Thymus (tissue), 11 donors: ENCODE measurements around the gene CYBB. TPM values are rescaled to one million over a fixed set of nuclear protein-coding genes. Genes with fewer than 3 reads are reported as not detected.

Experiments used
- DNase-seq, 9 donors: peaks; one replicate each; pipeline ENCODE4 v3.0.0-alpha.2; 2013; ENCODE audit warnings: low spot score in 9 of 9, low read depth in 6 of 9, missing footprints in 1 of 9
- H3K27ac ChIP-seq, 2 donors: one replicate each; pipeline ENCODE4 v1.5.1; 2013; ENCODE audit warnings: control low read depth in 1 of 2, low read depth in 1 of 2, low read length in 1 of 2, mild to moderate bottlenecking in 1 of 2, moderate library complexity in 1 of 2
- H3K27me3 ChIP-seq, 2 donors: one replicate each; pipeline ENCODE4 v1.5.1; 2013; ENCODE audit warnings: low read length in 1 of 2; ENCODE audit not compliant: control insufficient read depth in 2 of 2, insufficient read depth in 1 of 2
- H3K36me3 ChIP-seq, 2 donors: one replicate each; pipeline ENCODE4 v1.5.1; 2013; ENCODE audit warnings: low read length in 1 of 2, mild to moderate bottlenecking in 1 of 2, moderate library complexity in 1 of 2; ENCODE audit not compliant: control insufficient read depth in 2 of 2, insufficient read depth in 2 of 2
- H3K4me1 ChIP-seq, 2 donors: one replicate each; pipeline ENCODE4 v1.5.1; 2013; ENCODE audit warnings: low read length in 2 of 2; ENCODE audit not compliant: control insufficient read depth in 2 of 2, insufficient read depth in 2 of 2
- H3K4me3 ChIP-seq, 2 donors: one replicate each; pipeline ENCODE4 v1.5.1; 2013; ENCODE audit warnings: low read length in 2 of 2, control low read depth in 1 of 2, mild to moderate bottlenecking in 1 of 2
- H3K9me3 ChIP-seq, 2 donors: one replicate each; pipeline ENCODE4 v1.5.1; 2013; ENCODE audit warnings: low read length in 1 of 2, mild to moderate bottlenecking in 1 of 2; ENCODE audit not compliant: control insufficient read depth in 2 of 2, insufficient read depth in 1 of 2
- WGBS: extraction: QIAGEN DNeasy Blood & Tissue Kit; methylation state at CpG from one replicate; pipeline ENCODE4 v1.1.7; 2013; 5-methylcytosine and 5-hydroxymethylcytosine counted together
- polyA plus RNA-seq: library from polyadenylated mRNA; stranded (reverse); fragments of 200-250 nt; gene quantifications from one replicate; pipeline ENCODE4 v1.2.3, GENCODE V29; 2013
- total RNA-seq: library from RNA; stranded (reverse); fragments of 120-200 nt; gene quantifications from one replicate; pipeline ENCODE4 v1.2.4, GENCODE V29; 2013
- donor health status: healthy.

The CYBB gene
- total and polyA plus RNA-seq, 2 donors: 7.6 to 41.7 TPM

DNA sequence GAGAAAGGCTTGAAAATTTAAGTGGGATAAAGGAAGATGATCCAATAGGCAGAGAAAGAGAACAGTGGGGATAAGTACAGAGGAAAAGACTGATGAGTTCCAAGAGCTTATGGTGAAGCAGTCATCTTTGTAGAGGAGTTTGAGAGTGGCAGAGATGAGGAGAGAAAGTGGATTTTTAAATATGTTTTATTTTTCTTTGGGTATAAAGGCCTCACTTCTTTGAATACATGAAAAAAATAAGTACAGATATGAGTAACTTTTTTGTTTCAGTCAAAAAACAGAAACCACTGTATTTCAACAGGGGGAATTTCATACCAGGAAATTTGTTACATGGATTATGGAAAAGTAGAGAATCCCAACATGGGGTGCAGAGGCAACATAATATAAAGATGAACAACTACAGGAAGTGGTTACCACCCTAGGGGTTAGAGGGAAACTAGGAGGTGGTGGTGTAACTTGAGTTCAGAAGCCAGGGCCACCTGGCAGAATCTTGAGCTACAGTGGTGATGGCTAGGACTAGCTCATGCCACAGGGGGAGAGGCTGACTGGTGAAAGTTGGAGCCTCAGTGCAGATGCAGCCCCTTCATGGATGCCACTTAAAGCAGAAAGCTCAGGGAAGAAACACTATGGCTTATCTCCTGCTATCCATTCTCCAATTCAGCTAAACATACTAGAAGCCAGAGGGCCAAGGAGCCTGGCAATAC, 3.4 kb upstream of the CYBB start:
- peak in 7 of 9 donors; percentile 24 to 82 (median 51) for DNase-seq

DNA sequence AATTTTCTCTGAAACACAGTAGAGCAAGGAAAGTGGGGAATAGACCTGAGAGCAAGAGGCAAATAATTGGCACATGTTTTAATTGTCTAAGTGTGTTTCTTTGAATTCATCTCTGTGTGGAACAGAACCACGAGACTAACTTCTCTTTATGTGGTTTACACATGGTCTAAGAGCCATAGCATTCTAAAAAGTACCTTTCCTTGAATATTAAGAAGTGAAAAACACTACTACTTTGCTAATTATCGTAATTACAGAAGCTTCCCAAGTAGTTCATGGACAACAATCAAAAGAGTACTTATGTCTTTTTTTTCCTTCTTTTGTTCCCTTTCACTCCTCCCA, 2.9 kb upstream of the CYBB start:
- Histone ChIP-seq H3K27me3 (no peaks in the 10 kb centered on the region), H3K4me1 (peaks cover 2 to 8% of the 10 kb centered on the region in 2 donors), H3K9me3 (no peaks in the 10 kb centered on the region), H3K4me3 (no peak overlapping the region), H3K36me3 (no peaks in the 10 kb centered on the region), H3K27ac (peak overlapping the region; percentile 19 to 82)
- 20% methylated on average over 2 of the region's 2 CpGs for WGBS
- DNase-seq: no peak

More for the DNA sequence above, 3.4 kb upstream of the CYBB start:
- Histone ChIP-seq H3K36me3 (no peaks in the 10 kb centered on the region), H3K4me1 (peaks cover 2 to 8% of the 10 kb centered on the region in 2 donors), H3K4me3 (no peak overlapping the region), H3K27me3 (no peaks in the 10 kb centered on the region), H3K27ac (peak overlapping the region; percentile 52 to 82), H3K9me3 (no peaks in the 10 kb centered on the region)

DNA sequence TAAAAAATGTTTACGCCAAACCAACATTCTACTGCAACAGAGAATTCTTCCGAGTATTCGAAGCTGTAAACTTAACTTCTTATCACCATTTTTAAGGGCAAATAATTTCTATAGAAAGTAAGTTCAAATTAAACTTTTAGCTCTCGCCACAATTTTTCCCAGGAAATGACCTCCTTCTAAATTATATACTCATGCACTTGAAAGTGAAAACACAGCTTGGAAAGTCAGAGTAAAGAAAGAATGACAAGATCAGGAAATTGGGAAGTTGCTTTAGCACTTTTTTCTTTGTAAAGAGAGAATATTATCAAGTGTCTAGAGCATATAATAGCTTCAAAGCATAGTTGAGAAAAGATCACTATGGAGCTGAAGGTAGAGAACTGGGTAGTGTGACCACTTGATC, 1.2 kb downstream of the CYBB start:
- H3K27me3 ChIP-seq: no peaks in the 10 kb centered on the region
- DNase-seq: no peak
- H3K27ac ChIP-seq: no peak overlapping the region
- peaks cover 2 to 7% of the 10 kb centered on the region in 2 donors for H3K4me1 ChIP-seq
- H3K9me3 ChIP-seq: no peaks in the 10 kb centered on the region
- H3K36me3 ChIP-seq: no peaks in the 10 kb centered on the region
- 97% methylated on average over 4 of the region's 4 CpGs for WGBS
- no peak overlapping the region for H3K4me3 ChIP-seq

DNA sequence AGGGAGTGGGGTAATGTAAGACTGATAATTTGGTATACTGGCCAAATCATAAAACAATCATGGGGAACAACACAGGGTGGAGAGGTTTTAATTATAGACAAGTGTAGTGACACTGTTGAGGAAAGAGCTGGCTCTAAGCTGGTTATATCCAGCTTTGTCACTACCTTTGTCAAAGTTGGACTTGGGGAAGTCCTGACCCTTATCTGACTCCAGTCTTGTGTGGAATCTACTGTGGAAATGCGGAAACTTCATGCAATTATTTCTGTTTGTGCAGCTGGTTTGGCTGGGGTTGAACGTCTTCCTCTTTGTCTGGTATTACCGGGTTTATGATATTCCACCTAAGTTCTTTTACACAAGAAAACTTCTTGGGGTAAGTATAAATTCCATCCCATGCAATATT, 2.0 kb downstream of the CYBB start:
- Histone ChIP-seq H3K27ac (no peak overlapping the region), H3K27me3 (no peaks in the 10 kb centered on the region), H3K9me3 (no peaks in the 10 kb centered on the region), H3K36me3 (no peaks in the 10 kb centered on the region), H3K4me1 (peaks cover 0 to 7% of the 10 kb centered on the region in 2 donors), H3K4me3 (no peak overlapping the region)
- DNase-seq: no peak
- WGBS: 91% methylated on average over 3 of the region's 3 CpGs

DNA sequence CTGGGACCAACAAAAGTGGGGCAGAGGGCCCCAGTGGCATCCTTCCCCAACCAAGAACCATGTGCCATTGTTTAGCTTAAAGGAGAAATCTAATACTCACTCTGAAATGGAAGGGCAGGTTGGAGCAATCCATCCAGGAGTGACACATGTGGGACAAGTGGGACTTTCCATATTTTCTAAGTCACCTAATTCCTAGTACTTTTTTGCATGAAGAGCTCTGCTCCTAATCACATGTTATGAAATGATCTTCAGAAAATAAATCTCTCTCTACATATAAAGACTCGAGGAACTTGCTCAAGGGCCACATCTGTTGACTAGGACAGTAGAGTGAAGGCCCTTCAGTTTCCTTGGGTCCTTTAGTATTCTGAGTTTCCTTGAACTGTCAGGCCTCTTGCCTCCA, 2.5 kb downstream of the CYBB start:
- Histone ChIP-seq H3K9me3 (no peaks in the 10 kb centered on the region), H3K4me3 (no peak overlapping the region), H3K36me3 (no peaks in the 10 kb centered on the region), H3K27ac (no peak overlapping the region), H3K27me3 (no peaks in the 10 kb centered on the region), H3K4me1 (peaks cover 0 to 6% of the 10 kb centered on the region in 2 donors)
- WGBS: 95% methylated on average over 1 of the region's 1 CpG
- DNase-seq: no peak

DNA sequence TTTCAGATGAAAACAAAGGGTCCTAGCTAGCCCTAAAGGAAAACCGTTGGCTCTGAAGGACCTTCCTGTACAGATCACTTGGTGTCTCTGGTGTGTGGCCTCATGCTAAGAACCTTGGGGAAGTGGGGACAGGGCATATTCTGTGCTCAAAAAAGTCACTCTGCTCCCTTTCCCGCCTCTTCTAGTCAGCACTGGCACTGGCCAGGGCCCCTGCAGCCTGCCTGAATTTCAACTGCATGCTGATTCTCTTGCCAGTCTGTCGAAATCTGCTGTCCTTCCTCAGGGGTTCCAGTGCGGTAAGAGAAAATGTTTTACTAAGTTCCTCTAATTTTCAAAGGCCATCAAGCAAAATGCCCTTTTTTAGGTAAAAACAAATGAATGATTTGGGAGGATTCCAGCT, 3.4 kb downstream of the CYBB start:
- no peak overlapping the region for H3K27ac ChIP-seq
- no peaks in the 10 kb centered on the region for H3K9me3 ChIP-seq
- WGBS: 94% methylated on average over 4 of the region's 4 CpGs
- no peaks in the 10 kb centered on the region for H3K36me3 ChIP-seq
- peaks cover 0 to 6% of the 10 kb centered on the region in 2 donors for H3K4me1 ChIP-seq
- H3K27me3 ChIP-seq: no peaks in the 10 kb centered on the region
- DNase-seq: no peak
- H3K4me3 ChIP-seq: no peak overlapping the region

DNA sequence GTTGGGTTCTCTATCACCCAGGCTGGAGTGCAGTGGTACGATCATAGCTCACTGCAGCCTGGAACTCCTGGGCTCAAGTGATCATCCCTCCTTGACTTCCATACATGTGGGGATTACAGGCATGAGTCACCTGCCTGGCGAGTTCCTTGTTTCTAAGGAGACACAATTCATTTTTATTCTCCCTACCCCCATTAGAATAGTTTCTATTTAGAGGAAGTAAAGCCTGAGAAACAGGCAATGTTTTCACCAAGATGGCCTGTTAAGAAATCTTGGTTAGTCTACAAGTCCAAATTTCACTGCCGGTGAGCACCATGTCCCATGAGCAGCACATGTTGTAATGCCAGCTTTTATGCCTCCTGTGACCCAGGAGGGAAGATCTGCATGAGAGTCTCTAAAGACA, 5.7 kb downstream of the CYBB start:
- DNase-seq: no peak

DNA sequence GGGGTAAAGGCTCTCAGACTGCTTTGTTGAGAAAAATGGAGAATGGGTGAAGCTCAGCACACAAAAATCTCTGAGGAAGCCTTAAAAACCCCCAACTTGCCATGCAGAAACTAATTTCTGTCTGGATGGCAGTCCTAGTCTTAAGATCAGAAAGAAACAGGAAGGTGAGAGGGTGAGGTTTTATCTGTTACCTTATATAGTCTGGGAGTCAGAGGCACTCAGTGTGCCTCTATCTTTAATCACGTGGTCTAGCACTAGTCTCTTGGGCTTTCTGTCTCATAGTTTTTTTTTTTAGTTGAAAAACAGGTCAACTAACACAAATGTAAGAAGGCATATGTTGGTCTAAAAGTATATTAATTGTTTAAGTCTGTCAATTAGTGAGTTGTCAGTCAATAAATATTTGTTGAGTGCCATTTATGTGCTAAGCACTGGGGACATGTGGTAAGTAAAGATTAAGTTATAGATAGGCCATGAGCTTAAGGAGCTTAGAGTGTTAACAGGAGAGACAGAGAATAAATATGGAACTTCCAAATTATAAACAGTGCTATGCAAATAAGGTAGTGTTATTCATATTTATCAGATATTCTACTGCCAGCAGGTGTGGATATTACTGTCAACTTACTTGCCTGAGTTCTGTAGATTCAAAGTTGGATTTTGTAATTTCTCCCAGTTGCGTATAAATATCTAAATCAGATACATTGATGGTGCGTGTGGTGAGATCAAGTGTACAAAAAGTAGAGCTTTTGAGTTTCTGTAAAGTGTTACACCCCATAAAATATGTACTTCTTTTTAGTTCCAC, 7.0 kb downstream of the CYBB start:
- peak in 3 of 9 donors; percentile 21 to 60 (median 25) for DNase-seq
- Histone ChIP-seq H3K4me3 (no peak overlapping the region), H3K4me1 (peaks cover 0 to 6% of the 10 kb centered on the region in 2 donors)

More for the DNA sequence above, 5.7 kb downstream of the CYBB start:
- H3K4me1 ChIP-seq: peaks cover 0 to 6% of the 10 kb centered on the region in 2 donors
- no peak overlapping the region for H3K27ac ChIP-seq
- H3K27me3 ChIP-seq: no peaks in the 10 kb centered on the region
- WGBS: 91% methylated on average over 3 of the region's 3 CpGs
- no peak overlapping the region for H3K4me3 ChIP-seq
- no peaks in the 10 kb centered on the region for H3K9me3 ChIP-seq
- no peaks in the 10 kb centered on the region for H3K36me3 ChIP-seq

DNA sequence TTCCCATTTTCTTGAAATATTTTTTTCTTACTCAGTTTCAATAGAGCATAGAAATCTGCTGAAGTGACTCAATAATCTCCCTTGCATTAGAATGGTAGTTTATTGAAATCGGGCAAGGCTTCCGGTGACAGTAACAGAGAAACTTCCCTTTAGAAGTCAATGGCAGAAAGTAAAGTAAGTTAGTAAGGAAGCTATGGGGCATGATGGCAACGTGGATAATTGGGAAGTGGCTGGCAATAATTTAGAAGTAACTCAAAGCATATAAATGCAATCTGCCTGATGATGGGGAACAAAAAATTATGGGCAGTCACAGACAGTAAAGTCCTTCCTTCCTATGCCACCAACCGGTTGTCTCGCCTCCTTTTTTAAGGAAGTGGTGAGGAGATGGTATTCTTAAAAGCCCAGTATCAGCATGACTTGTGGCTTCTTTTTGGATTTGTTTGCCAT, 7.6 kb downstream of the CYBB start:
- Histone ChIP-seq H3K9me3 (no peaks in the 10 kb centered on the region), H3K27me3 (no peaks in the 10 kb centered on the region), H3K4me1 (peaks cover 0 to 6% of the 10 kb centered on the region in 2 donors), H3K36me3 (no peaks in the 10 kb centered on the region), H3K4me3 (no peak overlapping the region), H3K27ac (peak overlapping the region in 1 of 2 donors; percentile 31)
- WGBS: 35% methylated on average over 5 of the region's 5 CpGs
- DNase-seq: peak in 1 of 9 donors; percentile 33

More for the DNA sequence above, 7.0 kb downstream of the CYBB start:
- H3K9me3 ChIP-seq: no peaks in the 10 kb centered on the region
- H3K27me3 ChIP-seq: no peaks in the 10 kb centered on the region
- H3K36me3 ChIP-seq: no peaks in the 10 kb centered on the region
- H3K27ac ChIP-seq: peak overlapping the region; percentile 52 to 84
- 63% methylated on average over 3 of the region's 3 CpGs for WGBS
